GM21528 (cell line): ENCODE measurements around the gene EVL.
A peak's percentile ranks its signal among the peaks of the same experiment; 100 is the strongest.

Source experiments
- ATAC-seq: cut with Tn5 transposase; IDR thresholded peaks from one replicate; pipeline ENCODE4 v1.9.1; 2021; ENCODE audit warnings: mild to moderate bottlenecking, moderate library complexity; ENCODE audit not compliant: unreplicated experiment, low FRiP score

Gene EVL

GRCh38 chr14:100035700-100036099, 29.5 kb upstream of the EVL start:
- ATAC-seq = no peak

- no peak for ATAC-seq
Measured at GRCh38 chr14:100037353-100037752, 27.9 kb upstream of the EVL start.

DNA sequence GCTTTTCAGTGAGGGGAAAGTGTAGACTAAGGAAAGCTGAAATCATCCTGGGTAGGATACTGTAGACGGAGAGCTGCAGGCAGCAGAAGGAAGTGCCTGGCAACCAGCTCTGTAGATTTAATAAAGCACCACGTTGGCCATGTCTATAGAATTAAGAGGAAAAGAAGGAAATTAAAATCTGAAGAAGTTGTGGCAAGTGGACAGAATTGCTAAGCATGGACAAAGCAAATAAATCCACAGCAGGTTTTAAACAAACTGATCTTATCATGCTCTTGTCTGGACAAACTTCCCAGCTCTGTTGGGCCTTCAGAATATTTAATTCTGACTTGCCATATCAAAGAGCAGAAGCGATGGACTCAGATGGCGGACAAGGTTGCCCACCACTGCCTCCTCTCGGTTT, 27.2 kb upstream of the EVL start:
- ATAC-seq = no peak

DNA sequence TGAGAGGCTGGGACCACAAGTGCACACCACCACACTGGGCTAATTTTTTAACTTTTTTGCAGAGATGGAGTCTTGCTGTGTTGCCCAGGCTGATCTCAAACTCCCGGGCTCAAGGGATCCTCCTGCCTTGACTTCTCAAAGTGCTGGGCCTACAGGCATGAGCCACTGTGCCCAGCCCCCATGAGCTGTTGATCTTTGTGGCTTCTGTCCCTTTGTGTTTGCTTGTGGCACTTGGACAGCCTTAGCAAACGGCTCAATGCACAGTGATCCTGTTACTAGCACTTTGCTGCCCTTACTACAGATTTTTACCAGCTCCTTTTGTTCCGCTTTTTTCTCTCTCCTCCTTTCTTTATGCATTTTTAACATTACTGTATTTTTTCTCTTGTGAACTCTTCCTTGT, 25.3 kb upstream of the EVL start:
- no peak for ATAC-seq

DNA sequence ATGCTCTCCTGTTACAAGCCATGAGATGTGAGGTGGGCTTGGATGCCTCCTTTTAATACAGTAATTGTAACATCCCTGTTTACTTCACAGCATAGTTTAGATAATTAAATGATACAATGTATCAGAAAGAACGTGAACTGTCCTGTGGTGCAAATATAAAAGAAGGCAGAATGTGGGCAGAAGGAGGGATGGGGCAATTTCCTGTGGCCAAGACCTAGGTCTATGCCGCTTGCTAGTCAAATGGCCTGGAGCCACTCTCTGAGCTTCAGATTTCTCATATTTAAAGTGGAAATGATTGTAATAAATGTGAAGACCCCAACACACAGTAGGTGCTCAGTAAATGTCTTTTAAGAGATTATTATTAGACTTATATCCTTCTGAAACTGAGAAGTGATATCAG, 24.0 kb upstream of the EVL start:
- ATAC-seq = no peak

DNA sequence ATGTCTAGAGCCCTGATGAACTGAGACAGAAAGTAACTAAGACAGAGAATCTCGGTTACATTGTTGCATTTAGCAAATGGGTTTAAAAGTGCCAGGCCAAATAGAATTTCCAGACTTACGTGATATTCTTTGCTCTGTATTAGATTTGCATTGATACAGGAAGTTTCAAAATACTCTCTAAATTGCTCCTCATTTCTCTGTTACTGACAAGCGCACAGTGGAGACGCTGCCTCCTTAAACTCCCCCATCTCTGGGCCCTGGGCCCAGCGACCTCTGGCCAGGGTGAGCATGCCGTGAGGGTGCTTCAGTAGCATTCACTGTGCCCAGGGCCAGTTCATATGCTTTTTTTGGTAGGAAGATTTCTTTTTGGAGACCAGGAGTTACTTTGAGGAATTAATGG, 22.9 kb upstream of the EVL start:
- ATAC-seq = no peak

DNA sequence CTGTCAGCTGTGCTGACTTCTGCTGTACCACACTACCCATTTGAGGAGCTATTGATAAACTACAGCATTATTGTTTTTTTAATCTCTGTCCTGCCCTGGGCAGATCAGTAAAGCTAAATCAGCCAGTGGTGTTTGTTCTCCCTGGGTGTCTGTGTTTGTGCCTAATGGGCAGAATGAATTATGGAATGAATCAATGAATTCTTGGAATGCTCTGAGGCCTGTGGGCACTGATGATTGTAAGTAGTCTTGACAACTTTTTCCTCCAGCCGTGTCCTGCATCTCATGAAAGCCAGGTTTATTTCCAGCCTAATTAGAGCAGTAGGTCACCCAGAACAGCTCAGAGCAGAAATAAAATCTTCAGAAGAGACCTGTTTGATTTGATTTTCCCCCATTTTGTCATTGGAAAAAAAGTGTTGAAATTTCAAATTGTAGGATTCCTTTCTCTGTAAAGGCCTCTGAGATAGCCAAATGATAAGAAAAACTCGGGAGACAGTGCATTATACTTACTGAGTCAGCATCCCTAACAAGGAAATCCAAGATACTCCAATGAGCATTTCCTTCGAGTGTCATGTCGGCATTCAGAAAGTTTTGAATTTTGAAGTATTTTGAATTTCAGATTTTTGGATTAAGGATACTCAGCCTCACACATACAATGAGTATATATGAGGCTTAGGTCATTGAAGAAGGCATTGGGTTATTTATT, 19.4 kb upstream of the EVL start:
- no peak for ATAC-seq

DNA sequence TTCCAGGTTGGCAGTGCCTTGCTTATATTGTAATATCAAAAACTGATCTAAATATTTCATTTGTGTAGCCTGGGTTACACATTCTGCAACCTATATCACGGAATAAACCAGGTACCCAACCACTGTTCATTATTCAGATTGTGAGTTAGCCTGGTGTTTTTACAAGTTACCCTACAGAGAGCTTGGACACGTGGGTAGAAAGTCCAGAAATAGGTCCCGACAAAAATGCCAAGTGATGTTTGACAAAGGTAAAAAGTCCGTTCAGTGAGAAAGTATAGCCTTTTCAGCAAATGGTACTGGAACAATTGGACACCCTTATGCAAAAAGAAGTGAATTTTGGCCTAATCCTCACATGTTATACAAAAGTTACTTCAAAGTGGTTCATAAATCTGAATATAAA, 17.6 kb upstream of the EVL start:
- no peak for ATAC-seq

- no peak for ATAC-seq
Measured at GRCh38 chr14:100048786-100049185, 16.4 kb upstream of the EVL start.

- ATAC-seq = no peak
Measured at GRCh38 chr14:100049220-100049619, 16.0 kb upstream of the EVL start.

DNA sequence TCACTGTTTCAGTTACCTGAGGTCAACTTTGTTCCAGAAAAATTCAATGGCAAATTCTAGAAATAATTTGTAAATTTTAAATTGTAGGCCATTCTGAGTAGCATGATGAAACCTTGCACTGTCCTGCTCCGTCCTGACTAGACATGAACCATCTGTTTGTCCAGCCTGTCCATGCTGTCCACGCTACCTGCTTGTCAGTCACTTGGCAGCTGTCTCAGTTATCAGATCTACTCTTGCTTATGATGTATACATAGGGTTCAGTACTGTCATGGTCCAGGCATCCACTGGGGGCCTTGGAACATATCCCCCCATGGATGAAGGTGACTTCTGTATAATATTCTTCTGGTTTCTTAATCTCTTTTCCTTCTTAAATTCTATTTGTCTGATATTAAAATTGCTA, 14.1 kb upstream of the EVL start:
- no peak for ATAC-seq

- ATAC-seq = no peak
Measured at GRCh38 chr14:100051543-100051942, 13.7 kb upstream of the EVL start.

GRCh38 chr14:100052819-100053218, 12.4 kb upstream of the EVL start:
- no peak for ATAC-seq

DNA sequence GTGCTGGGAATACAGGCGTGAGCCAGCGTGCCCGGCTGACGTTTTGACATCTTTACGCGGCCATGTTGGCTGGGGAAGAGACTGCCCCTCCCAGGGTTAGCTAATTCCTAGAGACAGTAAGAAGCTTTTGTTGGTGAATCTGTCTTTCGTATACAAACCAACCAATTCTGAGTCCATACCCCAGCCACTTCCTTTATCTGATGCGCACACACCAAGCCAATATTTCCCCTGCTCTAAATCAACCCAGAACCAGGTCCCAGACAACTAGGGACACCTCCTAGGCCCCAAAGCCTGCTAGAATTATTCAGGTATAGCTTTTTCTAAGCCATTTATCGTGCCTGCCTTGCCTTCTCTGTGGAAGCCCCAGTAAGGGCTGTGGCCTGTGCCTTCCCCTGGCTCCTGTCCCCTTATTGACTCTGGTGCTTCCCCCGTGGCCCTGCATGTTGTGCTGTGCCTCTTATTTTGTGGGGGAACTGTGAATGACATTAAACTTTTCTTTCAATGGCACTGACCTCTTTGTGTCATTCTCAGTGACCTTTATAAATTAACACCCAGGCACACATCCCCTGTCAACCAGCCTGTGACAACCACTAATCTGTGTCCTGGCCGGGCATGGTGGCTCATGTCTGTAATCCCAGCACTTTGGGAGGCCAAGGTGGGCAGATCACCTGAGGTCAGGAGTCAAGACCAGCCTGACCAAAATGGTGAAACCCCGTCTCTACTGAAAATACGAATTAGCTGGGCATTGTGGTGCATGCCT, 10.7 kb upstream of the EVL start:
- ATAC-seq = no peak

DNA sequence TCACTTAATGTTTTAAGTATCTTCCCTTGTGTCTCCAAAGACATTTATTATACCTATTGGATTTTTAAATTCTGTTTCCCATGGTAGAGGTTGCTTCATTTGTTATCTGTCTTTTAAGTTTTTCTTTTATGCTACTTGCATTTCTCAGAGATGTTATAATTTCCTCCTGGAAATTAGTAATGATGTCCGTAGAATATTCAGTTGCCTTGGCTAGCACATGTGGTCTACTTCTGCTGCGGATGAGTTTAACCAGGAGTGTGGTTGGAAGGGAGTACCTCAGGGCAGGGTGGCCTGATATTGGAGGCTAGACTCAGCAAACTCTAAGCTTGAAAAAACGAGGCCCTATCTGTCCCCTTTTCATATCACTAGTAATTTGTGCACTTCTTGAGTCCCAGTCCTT, 8.8 kb upstream of the EVL start:
- no peak for ATAC-seq

DNA sequence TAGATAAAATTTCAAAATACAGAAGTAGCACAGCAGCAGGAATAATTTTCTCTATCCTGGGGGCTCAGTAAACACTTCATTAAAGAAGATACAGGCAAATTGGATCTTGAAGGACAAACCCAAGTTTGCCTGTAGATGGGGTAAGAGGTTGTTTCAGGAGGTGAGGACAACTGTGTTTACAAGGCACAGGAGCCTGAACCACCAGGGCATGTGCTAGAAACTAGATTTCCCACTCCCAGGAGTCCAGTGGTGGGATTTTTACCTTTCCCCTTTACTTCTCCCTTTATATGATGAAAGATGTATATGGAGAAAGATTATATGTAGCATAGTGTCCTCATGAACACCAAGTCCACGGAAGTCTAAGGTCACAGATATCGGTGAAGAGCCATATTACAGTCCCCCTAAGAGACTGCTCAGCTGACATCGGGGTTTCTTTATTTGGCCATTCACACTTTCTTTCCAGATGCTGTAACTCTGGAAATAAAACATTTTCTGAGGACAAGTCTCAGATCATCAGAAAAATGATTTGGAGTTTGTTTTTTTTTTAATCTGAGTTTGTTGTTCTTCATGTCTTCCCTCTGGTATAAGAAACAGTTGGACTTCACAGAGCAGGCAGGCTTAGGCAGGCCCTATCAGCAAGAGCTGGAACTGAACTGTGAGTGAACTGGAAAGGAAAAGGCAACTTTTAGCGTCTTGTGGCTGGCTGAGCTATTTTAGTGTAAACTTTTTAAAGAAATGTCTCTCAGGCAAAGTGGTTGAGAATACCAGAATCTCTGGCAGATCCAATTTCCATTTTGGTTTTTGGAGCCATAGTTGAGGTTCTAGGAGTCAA, 8.0 kb upstream of the EVL start:
- ATAC-seq = no peak

DNA sequence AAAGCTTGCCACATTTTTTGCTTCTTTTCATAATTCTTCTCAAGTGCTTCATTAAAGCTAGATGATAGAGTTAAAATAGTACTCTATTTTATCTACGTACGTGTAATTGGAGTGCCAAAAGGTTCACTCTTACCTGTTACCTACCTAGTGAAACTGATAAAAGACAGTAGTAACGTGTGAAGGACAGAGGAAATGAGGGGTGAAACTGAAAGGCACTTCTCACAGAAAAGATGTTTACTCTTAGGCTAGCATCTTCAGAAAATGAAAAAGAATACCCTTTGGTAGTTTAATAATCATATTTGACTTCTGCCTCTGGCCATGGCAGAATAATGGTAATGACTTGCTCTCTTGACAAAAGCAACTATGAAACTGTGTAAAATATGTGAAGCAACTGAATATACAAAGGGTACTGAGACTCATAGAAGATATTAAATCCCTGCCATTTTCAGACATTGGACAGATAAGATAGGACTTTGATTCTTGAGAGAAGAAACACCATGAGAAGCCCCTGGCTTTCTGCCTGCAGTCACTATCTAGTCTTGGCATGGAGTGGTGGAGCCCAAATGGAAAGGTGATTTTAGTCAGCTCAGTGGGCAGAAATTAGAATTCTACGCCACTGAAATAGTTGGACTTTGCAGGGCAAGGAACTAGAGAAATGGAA, 6.3 kb upstream of the EVL start:
- ATAC-seq = peak; percentile 77

DNA sequence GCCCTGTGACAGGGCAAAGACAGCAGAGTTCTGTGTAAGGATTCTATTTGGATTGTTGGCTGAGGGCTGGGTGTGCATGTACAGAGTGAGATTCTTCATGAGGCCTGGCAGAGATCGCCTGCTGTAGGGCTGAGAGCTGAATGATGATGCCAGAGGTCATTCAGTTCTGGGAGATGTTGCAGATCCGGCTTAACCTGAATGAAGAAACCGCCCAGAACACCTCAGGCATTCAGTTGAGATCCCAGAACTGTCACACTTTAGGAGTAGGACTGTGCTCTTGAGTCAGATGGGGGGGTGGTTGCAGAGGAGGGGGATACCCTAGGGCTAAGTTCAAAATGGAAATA, 5.8 kb upstream of the EVL start:
- ATAC-seq = no peak

DNA sequence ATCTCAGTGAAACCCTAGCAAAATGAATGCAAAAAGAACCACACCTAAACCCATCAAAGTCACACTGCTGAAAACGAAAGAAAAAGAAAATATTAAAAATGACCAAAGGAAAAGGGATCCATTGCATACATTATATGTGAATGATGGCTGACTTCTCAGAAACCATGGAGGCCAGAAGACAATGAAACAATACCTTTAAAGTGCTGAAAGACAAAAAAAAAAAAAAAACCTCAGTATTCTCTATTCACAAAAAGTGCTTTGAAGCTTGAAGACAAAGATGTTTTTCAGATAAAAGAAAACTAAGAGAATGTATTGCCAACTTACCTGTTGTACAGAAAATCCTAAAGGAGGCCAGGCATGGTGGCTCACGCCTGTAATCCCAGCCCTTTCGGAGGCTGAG, 4.5 kb upstream of the EVL start:
- ATAC-seq = no peak

- ATAC-seq = no peak
Measured at GRCh38 chr14:100062590-100062989, 2.6 kb upstream of the EVL start.

- no peak for ATAC-seq
Measured at GRCh38 chr14:100063314-100063941, 1.8 kb upstream of the EVL start.
